HG02610 (cell line): ENCODE data around the gene CMIP.

Experiments used
- ATAC-seq: cut with Tn5 transposase; IDR thresholded peaks from one replicate; pipeline ENCODE4 v1.9.1; 2021; ENCODE audit warnings: mild to moderate bottlenecking, moderate library complexity; ENCODE audit not compliant: unreplicated experiment

CMIP gene

GRCh38 chr16:81693041-81693743 is 248.6 kb downstream of the CMIP start:
- no peak for ATAC-seq

GRCh38 chr16:81693744-81694303 is 249.2 kb downstream of the CMIP start:
- no peak for ATAC-seq

GRCh38 chr16:81694494-81695280 is 250.1 kb downstream of the CMIP start:
- no peak for ATAC-seq

GRCh38 chr16:81695321-81696165 is 250.9 kb downstream of the CMIP start:
- no peak for ATAC-seq

- no peak for ATAC-seq
Observed at GRCh38 chr16:81696166-81696960, 251.8 kb downstream of the CMIP start.

- ATAC-seq = no peak
Observed at GRCh38 chr16:81696961-81697615, 252.5 kb downstream of the CMIP start.

- ATAC-seq = no peak
Observed at GRCh38 chr16:81697616-81698309, 253.2 kb downstream of the CMIP start.

GRCh38 chr16:81698310-81698641 is 253.7 kb downstream of the CMIP start:
- no peak for ATAC-seq

GRCh38 chr16:81699596-81699995 is 255.0 kb downstream of the CMIP start:
- no peak for ATAC-seq

GRCh38 chr16:81700071-81700779 is 255.6 kb downstream of the CMIP start:
- no peak for ATAC-seq

- no peak for ATAC-seq
Observed at GRCh38 chr16:81700780-81701165, 256.2 kb downstream of the CMIP start.

GRCh38 chr16:81701296-81701970 is 256.8 kb downstream of the CMIP start:
- ATAC-seq = no peak

GRCh38 chr16:81702506-81702905 is 257.9 kb downstream of the CMIP start:
- ATAC-seq = no peak

- no peak for ATAC-seq
Observed at GRCh38 chr16:81703177-81704155, 258.9 kb downstream of the CMIP start.

- no peak for ATAC-seq
Observed at GRCh38 chr16:81705261-81705660, 260.7 kb downstream of the CMIP start.

- no peak for ATAC-seq
Observed at GRCh38 chr16:81706327-81707295, 262.0 kb downstream of the CMIP start.
